ENCODE measurements around the gene ELN. TPM values are rescaled to one million over a fixed set of nuclear protein-coding genes. Genes with fewer than 3 reads are reported as not detected.
A peak's percentile ranks its signal among the peaks of the same experiment; 100 is the strongest.

Gene ELN
- total and polyA plus RNA-seq, 5 donors from 2014 or later, result 0.35 TPM; not detected in 4

GRCh38 chr7:74020390-74020789 is 7.6 kb upstream of the ELN start:
- Mint-ChIP-seq H3K27ac (no peak overlapping the region), H3K4me3 (no peak overlapping the region), H3K27me3 (peaks cover 14% of the 10 kb centered on the region), H3K36me3 (no peaks in the 10 kb centered on the region), H3K9me3 (peaks cover 0 to 2% (median 0%) of the 10 kb centered on the region in 7 donors), H3K4me1 (peaks cover 0 to 6% (median under 1%) of the 10 kb centered on the region in 4 donors)
- Histone ChIP-seq H3K36me3 (ENCODE audit: control insufficient read depth, insufficient read depth, low read length) (no peaks in the 10 kb centered on the region), H3K27ac (ENCODE audit: insufficient read depth, low read length, poor library complexity, severe bottlenecking) (no peak overlapping the region), H3K9me3 (ENCODE audit: control insufficient read depth in 2 of 2, low read length in 2 of 2) (no peaks in the 10 kb centered on the region), H3K27me3 (ENCODE audit: control insufficient read depth, insufficient read depth, low read length) (no peaks in the 10 kb centered on the region), H3K4me3 (ENCODE audit: low read depth, low read length) (no peak overlapping the region), H3K4me1 (ENCODE audit: control insufficient read depth, insufficient read depth, low read length, poor library complexity, severe bottlenecking) (no peaks in the 10 kb centered on the region)
- ATAC-seq (ENCODE audit: low read depth in 2 of 2), result no peak
- DNase-seq, result no peak

- Mint-ChIP-seq H3K27me3 (peaks cover 28% of the 10 kb centered on the region), H3K27ac (peak overlapping the region in 1 of 3 donors; percentile 63), H3K4me1 (peaks cover 0 to 14% (median 5%) of the 10 kb centered on the region in 4 donors), H3K9me3 (peaks cover 0 to 2% (median 0%) of the 10 kb centered on the region in 7 donors), H3K4me3 (no peak overlapping the region), H3K36me3 (no peaks in the 10 kb centered on the region)
- H3K9me3 ChIP-seq (ENCODE audit: control insufficient read depth in 2 of 2, low read length in 2 of 2), result no peaks in the 10 kb centered on the region
- H3K27me3 ChIP-seq (ENCODE audit: control insufficient read depth, insufficient read depth, low read length), result peaks cover 6% of the 10 kb centered on the region
- no peak overlapping the region for H3K4me3 ChIP-seq (ENCODE audit: low read depth, low read length)
- no peak for ATAC-seq (ENCODE audit: low read depth in 2 of 2)
- no peak for DNase-seq
- H3K4me1 ChIP-seq (ENCODE audit: control insufficient read depth, insufficient read depth, low read length, poor library complexity, severe bottlenecking), result no peaks in the 10 kb centered on the region
- H3K36me3 ChIP-seq (ENCODE audit: control insufficient read depth, insufficient read depth, low read length), result no peaks in the 10 kb centered on the region
- H3K27ac ChIP-seq (ENCODE audit: insufficient read depth, low read length, poor library complexity, severe bottlenecking), result no peak overlapping the region
These were observed 6.2 kb upstream of the ELN start for GRCh38 chr7:74021546-74022320.

- Histone ChIP-seq H3K4me1 (ENCODE audit: control insufficient read depth, insufficient read depth, low read length, poor library complexity, severe bottlenecking) (no peaks in the 10 kb centered on the region), H3K36me3 (ENCODE audit: control insufficient read depth, insufficient read depth, low read length) (no peaks in the 10 kb centered on the region), H3K27me3 (ENCODE audit: control insufficient read depth, insufficient read depth, low read length) (peaks cover 6% of the 10 kb centered on the region), H3K27ac (ENCODE audit: insufficient read depth, low read length, poor library complexity, severe bottlenecking) (no peak overlapping the region), H3K9me3 (ENCODE audit: control insufficient read depth in 2 of 2, low read length in 2 of 2) (no peaks in the 10 kb centered on the region), H3K4me3 (ENCODE audit: low read depth, low read length) (no peak overlapping the region)
- DNase-seq, result no peak
- H3K4me1 Mint-ChIP-seq, result peaks cover 0 to 17% (median 6%) of the 10 kb centered on the region in 4 donors
- ATAC-seq (ENCODE audit: low read depth in 2 of 2), result no peak
- H3K27me3 Mint-ChIP-seq, result peaks cover 32% of the 10 kb centered on the region
- no peak overlapping the region for H3K4me3 Mint-ChIP-seq
- H3K27ac Mint-ChIP-seq, result no peak overlapping the region
- no peaks in the 10 kb centered on the region for H3K36me3 Mint-ChIP-seq
- H3K9me3 Mint-ChIP-seq, result no peaks in the 10 kb centered on the region
These were observed 5.5 kb upstream of the ELN start for GRCh38 chr7:74022507-74022906.

GRCh38 chr7:74023092-74023536 is 4.9 kb upstream of the ELN start:
- Mint-ChIP-seq H3K36me3 (no peaks in the 10 kb centered on the region), H3K9me3 (no peaks in the 10 kb centered on the region), H3K27me3 (peaks cover 32% of the 10 kb centered on the region), H3K27ac (no peak overlapping the region), H3K4me1 (peaks cover 0 to 17% (median 6%) of the 10 kb centered on the region in 4 donors), H3K4me3 (peak overlapping the region in 1 of 4 donors; percentile 63)
- Histone ChIP-seq H3K4me3 (ENCODE audit: low read depth, low read length) (no peak overlapping the region), H3K4me1 (ENCODE audit: control insufficient read depth, insufficient read depth, low read length, poor library complexity, severe bottlenecking) (no peaks in the 10 kb centered on the region), H3K27ac (ENCODE audit: insufficient read depth, low read length, poor library complexity, severe bottlenecking) (no peak overlapping the region), H3K9me3 (ENCODE audit: control insufficient read depth in 2 of 2, low read length in 2 of 2) (no peaks in the 10 kb centered on the region), H3K27me3 (ENCODE audit: control insufficient read depth, insufficient read depth, low read length) (peaks cover 6% of the 10 kb centered on the region), H3K36me3 (ENCODE audit: control insufficient read depth, insufficient read depth, low read length) (no peaks in the 10 kb centered on the region)
- DNase-seq (no peak), ATAC-seq (ENCODE audit: low read depth in 2 of 2) (no peak)

GRCh38 chr7:74023786-74024185 is 4.2 kb upstream of the ELN start:
- no peak overlapping the region for H3K4me3 ChIP-seq (ENCODE audit: low read depth, low read length)
- Mint-ChIP-seq H3K27me3 (peaks cover 35% of the 10 kb centered on the region), H3K9me3 (no peaks in the 10 kb centered on the region), H3K4me3 (no peak overlapping the region), H3K4me1 (peaks cover 0 to 17% (median 7%) of the 10 kb centered on the region in 4 donors), H3K27ac (no peak overlapping the region), H3K36me3 (no peaks in the 10 kb centered on the region)
- ATAC-seq (ENCODE audit: low read depth in 2 of 2) (no peak), DNase-seq (no peak)
- no peak overlapping the region for H3K27ac ChIP-seq (ENCODE audit: insufficient read depth, low read length, poor library complexity, severe bottlenecking)
- H3K9me3 ChIP-seq (ENCODE audit: control insufficient read depth in 2 of 2, low read length in 2 of 2), result no peaks in the 10 kb centered on the region
- H3K36me3 ChIP-seq (ENCODE audit: control insufficient read depth, insufficient read depth, low read length), result no peaks in the 10 kb centered on the region
- H3K27me3 ChIP-seq (ENCODE audit: control insufficient read depth, insufficient read depth, low read length), result peaks cover 8% of the 10 kb centered on the region
- H3K4me1 ChIP-seq (ENCODE audit: control insufficient read depth, insufficient read depth, low read length, poor library complexity, severe bottlenecking), result no peaks in the 10 kb centered on the region

- no peaks in the 10 kb centered on the region for H3K9me3 Mint-ChIP-seq
- H3K36me3 Mint-ChIP-seq, result no peaks in the 10 kb centered on the region
- no peaks in the 10 kb centered on the region for H3K9me3 ChIP-seq (ENCODE audit: control insufficient read depth in 2 of 2, low read length in 2 of 2)
- no peak for ATAC-seq (ENCODE audit: low read depth in 2 of 2)
- no peak overlapping the region for H3K27ac ChIP-seq (ENCODE audit: insufficient read depth, low read length, poor library complexity, severe bottlenecking)
- no peak overlapping the region for H3K4me3 ChIP-seq (ENCODE audit: low read depth, low read length)
- no peaks in the 10 kb centered on the region for H3K36me3 ChIP-seq (ENCODE audit: control insufficient read depth, insufficient read depth, low read length)
- DNase-seq, result no peak
- peaks cover 0 to 21% (median 12%) of the 10 kb centered on the region in 4 donors for H3K4me1 Mint-ChIP-seq
- H3K27me3 Mint-ChIP-seq, result peaks cover 42% of the 10 kb centered on the region
- H3K27ac Mint-ChIP-seq, result no peak overlapping the region
- no peaks in the 10 kb centered on the region for H3K4me1 ChIP-seq (ENCODE audit: control insufficient read depth, insufficient read depth, low read length, poor library complexity, severe bottlenecking)
- H3K27me3 ChIP-seq (ENCODE audit: control insufficient read depth, insufficient read depth, low read length), result peaks cover 12% of the 10 kb centered on the region
- no peak overlapping the region for H3K4me3 Mint-ChIP-seq
These were observed 2.8 kb upstream of the ELN start for GRCh38 chr7:74025146-74025545.

- Mint-ChIP-seq H3K4me3 (no peak overlapping the region), H3K4me1 (peaks cover 0 to 21% (median 12%) of the 10 kb centered on the region in 4 donors), H3K27me3 (peaks cover 43% of the 10 kb centered on the region), H3K36me3 (no peaks in the 10 kb centered on the region), H3K27ac (no peak overlapping the region), H3K9me3 (no peaks in the 10 kb centered on the region)
- ATAC-seq (ENCODE audit: low read depth in 2 of 2), result no peak
- Histone ChIP-seq H3K4me3 (ENCODE audit: low read depth, low read length) (no peak overlapping the region), H3K27ac (ENCODE audit: insufficient read depth, low read length, poor library complexity, severe bottlenecking) (no peak overlapping the region), H3K36me3 (ENCODE audit: control insufficient read depth, insufficient read depth, low read length) (no peaks in the 10 kb centered on the region), H3K27me3 (ENCODE audit: control insufficient read depth, insufficient read depth, low read length) (peaks cover 12% of the 10 kb centered on the region), H3K9me3 (ENCODE audit: control insufficient read depth in 2 of 2, low read length in 2 of 2) (no peaks in the 10 kb centered on the region), H3K4me1 (ENCODE audit: control insufficient read depth, insufficient read depth, low read length, poor library complexity, severe bottlenecking) (no peaks in the 10 kb centered on the region)
- DNase-seq, result no peak
These were observed 2.2 kb upstream of the ELN start for GRCh38 chr7:74025730-74026129.

- Mint-ChIP-seq H3K36me3 (no peaks in the 10 kb centered on the region), H3K27me3 (peaks cover 51% of the 10 kb centered on the region), H3K4me1 (peaks cover 0 to 21% (median 12%) of the 10 kb centered on the region in 4 donors), H3K4me3 (no peak overlapping the region), H3K9me3 (no peaks in the 10 kb centered on the region), H3K27ac (no peak overlapping the region)
- Histone ChIP-seq H3K27ac (ENCODE audit: insufficient read depth, low read length, poor library complexity, severe bottlenecking) (no peak overlapping the region), H3K9me3 (ENCODE audit: control insufficient read depth in 2 of 2, low read length in 2 of 2) (no peaks in the 10 kb centered on the region), H3K4me1 (ENCODE audit: control insufficient read depth, insufficient read depth, low read length, poor library complexity, severe bottlenecking) (no peaks in the 10 kb centered on the region), H3K27me3 (ENCODE audit: control insufficient read depth, insufficient read depth, low read length) (peaks cover 12% of the 10 kb centered on the region), H3K36me3 (ENCODE audit: control insufficient read depth, insufficient read depth, low read length) (no peaks in the 10 kb centered on the region), H3K4me3 (ENCODE audit: low read depth, low read length) (no peak overlapping the region)
- DNase-seq (no peak), ATAC-seq (ENCODE audit: low read depth in 2 of 2) (no peak)
These were observed 1.5 kb upstream of the ELN start for GRCh38 chr7:74026406-74026902.

All from CD4-positive, CD25-positive, alpha-beta regulatory T cell (primary cell).